GM06990 (cell line): ENCODE results near the gene SLX4IP.
"Not testable (repeated sequence)": the region's sequence is repeated elsewhere in the genome, so short reads cannot be mapped to it uniquely, and the experiment has no call there.

Experiments used
- DNase-seq: peaks from one replicate; pipeline ENCODE4 v3.0.0-alpha.2; 2011; ENCODE audit not compliant: insufficient read length; ENCODE audit errors: extremely low read depth
- H3K27me3 ChIP-seq: replicated peaks from 2 replicates; pipeline ENCODE4 v1.6.0; 2011; ENCODE audit warnings: low read length; ENCODE audit not compliant: control insufficient read depth, insufficient read depth
- H3K36me3 ChIP-seq: 2 replicates; pipeline ENCODE4 v1.5.1; 2011; ENCODE audit warnings: low read length; ENCODE audit not compliant: control insufficient read depth, insufficient read depth
- H3K4me3 ChIP-seq: replicated peaks from 2 replicates; pipeline ENCODE4 v1.5.1; 2011; ENCODE audit warnings: low read depth, mild to moderate bottlenecking, control low read depth, low read length
- TF ChIP-seq, protein P1 (sequence below): IDR thresholded peaks from 2 replicates; pipeline ENCODE4 v1.5.1; 2011; ENCODE audit warnings: low read length, control low read depth, mild to moderate bottlenecking, inconsistent platforms; ENCODE audit not compliant: insufficient read depth, poor library complexity, severe bottlenecking

SLX4IP gene

DNA sequence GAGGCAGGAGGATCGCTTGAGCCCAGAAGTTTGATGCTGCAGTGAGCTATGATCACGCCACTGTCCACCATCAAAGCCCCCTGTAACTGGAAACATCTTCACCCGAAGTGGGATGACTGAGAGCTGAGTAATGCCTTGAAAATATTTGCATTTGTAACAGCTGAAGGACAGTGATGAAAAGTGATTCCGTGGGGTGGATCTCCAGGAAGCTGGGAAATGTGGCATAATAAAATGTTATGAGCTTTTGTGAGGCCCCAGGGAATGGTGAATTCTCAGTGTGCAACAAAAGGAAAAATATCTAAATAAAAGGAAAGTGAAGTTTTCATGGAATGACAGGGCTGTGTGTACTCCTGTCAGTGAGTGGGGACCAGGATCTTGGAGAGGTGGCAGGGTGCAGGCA is 146.7 kb downstream of the SLX4IP start:
- no peaks in the 10 kb centered on the region for H3K27me3 ChIP-seq
- no peaks in the 10 kb centered on the region for H3K36me3 ChIP-seq
- DNase-seq, result no peak
- TF ChIP-seq, protein P1, sequence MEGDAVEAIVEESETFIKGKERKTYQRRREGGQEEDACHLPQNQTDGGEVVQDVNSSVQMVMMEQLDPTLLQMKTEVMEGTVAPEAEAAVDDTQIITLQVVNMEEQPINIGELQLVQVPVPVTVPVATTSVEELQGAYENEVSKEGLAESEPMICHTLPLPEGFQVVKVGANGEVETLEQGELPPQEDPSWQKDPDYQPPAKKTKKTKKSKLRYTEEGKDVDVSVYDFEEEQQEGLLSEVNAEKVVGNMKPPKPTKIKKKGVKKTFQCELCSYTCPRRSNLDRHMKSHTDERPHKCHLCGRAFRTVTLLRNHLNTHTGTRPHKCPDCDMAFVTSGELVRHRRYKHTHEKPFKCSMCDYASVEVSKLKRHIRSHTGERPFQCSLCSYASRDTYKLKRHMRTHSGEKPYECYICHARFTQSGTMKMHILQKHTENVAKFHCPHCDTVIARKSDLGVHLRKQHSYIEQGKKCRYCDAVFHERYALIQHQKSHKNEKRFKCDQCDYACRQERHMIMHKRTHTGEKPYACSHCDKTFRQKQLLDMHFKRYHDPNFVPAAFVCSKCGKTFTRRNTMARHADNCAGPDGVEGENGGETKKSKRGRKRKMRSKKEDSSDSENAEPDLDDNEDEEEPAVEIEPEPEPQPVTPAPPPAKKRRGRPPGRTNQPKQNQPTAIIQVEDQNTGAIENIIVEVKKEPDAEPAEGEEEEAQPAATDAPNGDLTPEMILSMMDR, result no peak
- H3K4me3 ChIP-seq, result no peak overlapping the region

GRCh38 chr20:10584371-10584770 is 149.3 kb downstream of the SLX4IP start:
- Histone ChIP-seq H3K4me3 (no peak overlapping the region), H3K27me3 (no peaks in the 10 kb centered on the region), H3K36me3 (no peaks in the 10 kb centered on the region)
- TF ChIP-seq, protein P1, result no peak
- no peak for DNase-seq

GRCh38 chr20:10585308-10585707 is 150.2 kb downstream of the SLX4IP start:
- TF ChIP-seq, protein P1, result no peak

DNA sequence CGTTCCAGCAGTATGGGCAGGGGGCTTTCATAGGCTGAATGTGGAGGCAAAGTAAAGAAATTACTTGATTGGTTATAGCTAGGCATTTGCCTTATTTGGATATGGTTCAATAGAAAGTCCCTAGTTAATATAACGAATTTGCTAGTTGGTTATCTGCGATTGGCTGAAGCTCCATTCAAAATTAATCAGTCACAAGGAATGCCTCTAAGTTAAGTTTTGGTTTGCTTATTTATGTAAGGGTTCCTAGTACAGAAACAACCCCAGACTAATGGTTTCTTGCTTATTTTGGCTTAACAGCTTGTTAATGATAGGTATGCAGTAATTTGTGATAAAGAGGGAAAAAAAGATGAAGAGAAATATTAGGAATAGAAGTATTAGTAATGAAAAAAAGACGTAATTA is 151.2 kb downstream of the SLX4IP start:
- TF ChIP-seq, protein P1, result no peak
- Histone ChIP-seq H3K36me3 (no peaks in the 10 kb centered on the region), H3K27me3 (no peaks in the 10 kb centered on the region), H3K4me3 (no peak overlapping the region)
- no peak for DNase-seq

More at GRCh38 chr20:10585308-10585707, 150.2 kb downstream of the SLX4IP start:
- Histone ChIP-seq H3K27me3 (no peaks in the 10 kb centered on the region), H3K4me3 (no peak overlapping the region), H3K36me3 (no peaks in the 10 kb centered on the region)
- DNase-seq, result no peak

GRCh38 chr20:10590446-10590845 is 155.3 kb downstream of the SLX4IP start:
- H3K4me3 ChIP-seq, H3K36me3 ChIP-seq, DNase-seq, H3K27me3 ChIP-seq: not testable (repeated sequence)

- DNase-seq, result no peak
- H3K36me3 ChIP-seq, result no peaks in the 10 kb centered on the region
- TF ChIP-seq, protein P1, result no peak
- H3K27me3 ChIP-seq, result no peaks in the 10 kb centered on the region
- no peak overlapping the region for H3K4me3 ChIP-seq
Measured at GRCh38 chr20:10590950-10591671, 156.0 kb downstream of the SLX4IP start.
